ENCODE measurements around the gene DPF3.

Gene DPF3

DNA sequence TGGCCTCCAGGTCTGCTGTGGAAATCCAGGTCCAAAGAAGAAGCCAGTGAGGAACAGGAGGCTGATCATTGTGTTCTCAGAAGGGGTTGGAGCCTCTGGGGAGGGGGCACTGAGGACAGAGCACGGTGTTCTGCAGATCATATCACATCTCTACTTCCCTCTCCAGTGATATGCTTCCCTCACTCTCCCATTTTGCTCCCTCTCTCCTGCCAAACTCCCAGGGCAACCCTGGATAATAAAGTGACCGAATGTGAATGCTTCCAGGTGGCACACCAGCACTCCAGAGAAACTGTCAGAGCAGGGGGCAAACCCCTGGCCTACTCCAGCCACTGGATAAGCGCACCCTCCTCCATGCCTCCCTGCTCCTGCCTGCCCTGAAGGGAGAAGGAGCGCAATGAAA is 57.8 kb downstream of the DPF3 start:
- Histone ChIP-seq H4K91ac (ENCODE audit: low read depth, low read length) (no peak overlapping the region), H2BK120ac (ENCODE audit: insufficient read depth, low read length, poor library complexity) (no peak overlapping the region), H3K9me3 (ENCODE audit: insufficient read depth, low read depth, low read length) (no peaks in the 10 kb centered on the region), H3K79me2 (ENCODE audit: control insufficient read depth, insufficient read depth, low read length, poor library complexity) (no peaks in the 10 kb centered on the region), H3K23ac (ENCODE audit: low read length) (no peak overlapping the region), H3K4me1 (ENCODE audit: control insufficient read depth in 1 of 2, insufficient read depth in 2 of 2, low read length in 2 of 2) (peaks cover 4 to 5% of the 10 kb centered on the region in 2 experiments), H3K18ac (ENCODE audit: low read length) (no peak overlapping the region), H2BK12ac (ENCODE audit: low read length) (no peak overlapping the region), H3K36me3 (ENCODE audit: control insufficient read depth in 1 of 2, insufficient read depth in 2 of 2, low read length in 2 of 2) (no peaks in the 10 kb centered on the region), H2AFZ (ENCODE audit: insufficient read depth, low read length, poor library complexity) (no peak overlapping the region), H3K79me1 (ENCODE audit: low read length) (no peaks in the 10 kb centered on the region), H2AK5ac (ENCODE audit: low read length) (no peak overlapping the region), H3K9ac (ENCODE audit: low read length) (no peak overlapping the region), H3K27me3 (ENCODE audit: insufficient read depth, low read length) (no peaks in the 10 kb centered on the region), H3K27ac (ENCODE audit: low read depth, low read length) (no peak overlapping the region), H2BK5ac (ENCODE audit: low read depth, low read length, poor library complexity) (no peak overlapping the region), H3K4ac (ENCODE audit: low read depth, low read length) (no peak overlapping the region), H4K8ac (ENCODE audit: low read depth, low read length) (no peak overlapping the region), H3K4me3 (ENCODE audit: low read depth, low read length) (no peak overlapping the region), H4K12ac (ENCODE audit: low read depth, low read length) (no peak overlapping the region), H3K4me2 (ENCODE audit: low read length) (no peak overlapping the region), H3K14ac (ENCODE audit: low read length) (no peak overlapping the region)
- DNase-seq, result no peak
- WGBS (ENCODE audit: extremely low coverage, insufficient coverage, insufficient read length), result no CpG with 5 or more reads among the region's 4 CpGs

DNA sequence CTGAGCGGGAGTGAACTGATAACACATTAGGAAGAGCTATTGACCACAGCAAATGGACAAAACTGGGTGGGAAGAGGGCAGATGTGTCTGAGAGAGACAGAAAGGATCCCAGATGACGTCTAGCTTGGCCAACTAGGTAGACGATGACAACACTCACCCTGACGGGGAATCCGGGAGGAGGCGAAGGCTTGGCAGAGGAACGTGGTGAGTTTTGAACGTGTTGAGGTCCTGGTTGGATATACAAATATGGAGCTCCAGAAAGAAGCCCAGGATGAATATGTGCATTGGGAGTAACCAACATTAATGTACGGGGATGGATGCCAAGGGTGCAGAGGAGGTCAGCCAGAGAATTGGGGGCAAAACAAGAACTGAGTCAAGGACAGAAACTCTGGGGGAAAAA is 60.7 kb downstream of the DPF3 start:
- Histone ChIP-seq H4K8ac (ENCODE audit: low read depth, low read length) (no peak overlapping the region), H3K27ac (ENCODE audit: low read depth, low read length) (no peak overlapping the region), H3K4me3 (ENCODE audit: low read depth, low read length) (no peak overlapping the region), H2AFZ (ENCODE audit: insufficient read depth, low read length, poor library complexity) (no peak overlapping the region), H3K18ac (ENCODE audit: low read length) (no peak overlapping the region), H3K23ac (ENCODE audit: low read length) (no peak overlapping the region), H3K79me2 (ENCODE audit: control insufficient read depth, insufficient read depth, low read length, poor library complexity) (no peaks in the 10 kb centered on the region), H3K14ac (ENCODE audit: low read length) (no peak overlapping the region), H2BK120ac (ENCODE audit: insufficient read depth, low read length, poor library complexity) (no peak overlapping the region), H3K27me3 (ENCODE audit: insufficient read depth, low read length) (no peaks in the 10 kb centered on the region), H4K12ac (ENCODE audit: low read depth, low read length) (no peak overlapping the region), H3K4me2 (ENCODE audit: low read length) (no peak overlapping the region), H3K9ac (ENCODE audit: low read length) (no peak overlapping the region), H3K9me3 (ENCODE audit: insufficient read depth, low read depth, low read length) (no peaks in the 10 kb centered on the region), H3K4me1 (ENCODE audit: control insufficient read depth in 1 of 2, insufficient read depth in 2 of 2, low read length in 2 of 2) (peaks cover 4 to 5% of the 10 kb centered on the region in 2 experiments), H2BK5ac (ENCODE audit: low read depth, low read length, poor library complexity) (no peak overlapping the region), H3K79me1 (ENCODE audit: low read length) (no peaks in the 10 kb centered on the region), H2BK12ac (ENCODE audit: low read length) (no peak overlapping the region), H3K36me3 (ENCODE audit: control insufficient read depth in 1 of 2, insufficient read depth in 2 of 2, low read length in 2 of 2) (no peaks in the 10 kb centered on the region), H4K91ac (ENCODE audit: low read depth, low read length) (no peak overlapping the region), H2AK5ac (ENCODE audit: low read length) (no peak overlapping the region), H3K4ac (ENCODE audit: low read depth, low read length) (no peak overlapping the region)
- DNase-seq, result no peak
- WGBS (ENCODE audit: extremely low coverage, insufficient coverage, insufficient read length), result no CpG with 5 or more reads among the region's 9 CpGs

DNA sequence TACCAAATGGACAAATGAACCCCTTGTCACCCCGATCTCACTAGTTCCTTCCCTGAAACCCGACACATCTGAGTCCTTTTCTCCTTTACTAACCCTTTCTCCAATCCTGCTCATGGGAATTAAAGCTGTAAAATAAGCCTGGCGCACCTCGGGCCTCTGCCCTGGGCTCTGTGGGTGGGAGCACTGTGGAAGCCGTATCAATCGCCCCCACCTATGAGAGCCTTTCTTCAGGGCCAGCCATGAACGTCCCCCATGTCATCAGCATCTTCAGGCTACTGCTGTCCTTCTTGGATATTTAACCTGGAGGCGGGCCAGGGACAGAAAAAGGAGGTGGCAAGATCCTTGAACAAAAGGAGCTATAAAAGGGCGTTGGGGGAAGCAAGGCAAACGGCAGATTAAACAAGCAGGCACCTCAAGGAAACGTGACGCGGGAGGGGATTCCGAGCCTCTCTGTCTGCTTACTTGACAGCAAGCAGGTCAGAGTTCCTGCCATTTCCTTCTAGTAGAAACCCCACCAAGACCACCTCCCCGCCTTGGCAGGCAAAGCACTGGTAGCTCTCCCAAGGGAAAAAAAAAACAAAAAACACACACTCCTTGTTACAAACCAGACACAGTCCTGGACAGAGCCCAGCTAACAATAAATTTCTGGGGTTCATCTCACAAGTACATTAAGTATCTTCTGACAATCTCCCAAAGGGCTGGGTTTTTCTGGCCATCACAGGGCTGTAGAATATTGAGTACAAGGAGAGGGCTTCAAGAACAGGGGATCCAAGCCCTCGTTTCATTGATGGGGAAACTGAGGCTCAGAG is 62.9 kb downstream of the DPF3 start:
- Histone ChIP-seq H3K23ac (ENCODE audit: low read length) (no peak overlapping the region), H3K79me2 (ENCODE audit: control insufficient read depth, insufficient read depth, low read length, poor library complexity) (no peaks in the 10 kb centered on the region), H3K4me1 (ENCODE audit: control insufficient read depth in 1 of 2, insufficient read depth in 2 of 2, low read length in 2 of 2) (peaks cover 2% of the 10 kb centered on the region in 2 experiments), H3K14ac (ENCODE audit: low read length) (no peak overlapping the region), H3K4me2 (ENCODE audit: low read length) (no peak overlapping the region), H2BK120ac (ENCODE audit: insufficient read depth, low read length, poor library complexity) (no peak overlapping the region), H2AK5ac (ENCODE audit: low read length) (no peak overlapping the region), H4K12ac (ENCODE audit: low read depth, low read length) (no peak overlapping the region), H3K9me3 (ENCODE audit: insufficient read depth, low read depth, low read length) (no peaks in the 10 kb centered on the region), H3K27me3 (ENCODE audit: insufficient read depth, low read length) (no peaks in the 10 kb centered on the region), H3K9ac (ENCODE audit: low read length) (no peak overlapping the region), H3K4me3 (ENCODE audit: low read depth, low read length) (no peak overlapping the region), H3K4ac (ENCODE audit: low read depth, low read length) (no peak overlapping the region), H3K27ac (ENCODE audit: low read depth, low read length) (no peak overlapping the region), H2AFZ (ENCODE audit: insufficient read depth, low read length, poor library complexity) (no peak overlapping the region), H4K91ac (ENCODE audit: low read depth, low read length) (no peak overlapping the region), H3K18ac (ENCODE audit: low read length) (no peak overlapping the region), H3K36me3 (ENCODE audit: control insufficient read depth in 1 of 2, insufficient read depth in 2 of 2, low read length in 2 of 2) (no peaks in the 10 kb centered on the region), H2BK5ac (ENCODE audit: low read depth, low read length, poor library complexity) (no peak overlapping the region), H2BK12ac (ENCODE audit: low read length) (peak overlapping the region; percentile 24), H4K8ac (ENCODE audit: low read depth, low read length) (no peak overlapping the region), H3K79me1 (ENCODE audit: low read length) (no peaks in the 10 kb centered on the region)
- no peak for DNase-seq
- WGBS (ENCODE audit: extremely low coverage, insufficient coverage, insufficient read length), result no CpG with 5 or more reads among the region's 16 CpGs

DNA sequence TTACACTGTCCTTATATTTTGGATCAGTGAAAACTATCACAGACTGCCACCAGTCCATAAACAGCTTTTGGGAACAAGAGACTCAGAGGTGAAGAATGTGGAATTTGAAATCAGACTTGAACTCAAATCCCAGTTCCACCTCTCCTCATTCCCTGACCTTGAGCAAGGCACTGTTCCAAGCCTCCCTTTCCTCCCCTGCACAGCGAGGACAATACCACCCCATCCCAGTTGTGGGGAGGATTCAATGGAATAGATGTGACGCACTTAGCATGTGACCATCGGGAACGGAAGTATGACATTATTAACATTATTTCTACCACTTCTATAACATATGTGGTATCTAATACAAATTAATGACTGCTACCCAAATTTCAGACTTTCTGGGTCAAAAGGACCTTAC is 63.5 kb downstream of the DPF3 start:
- Histone ChIP-seq H3K4me1 (ENCODE audit: control insufficient read depth in 1 of 2, insufficient read depth in 2 of 2, low read length in 2 of 2) (peaks cover 0 to 2% of the 10 kb centered on the region in 2 experiments), H3K23ac (ENCODE audit: low read length) (no peak overlapping the region), H4K91ac (ENCODE audit: low read depth, low read length) (no peak overlapping the region), H2AFZ (ENCODE audit: insufficient read depth, low read length, poor library complexity) (no peak overlapping the region), H3K4ac (ENCODE audit: low read depth, low read length) (no peak overlapping the region), H3K4me3 (ENCODE audit: low read depth, low read length) (no peak overlapping the region), H3K79me2 (ENCODE audit: control insufficient read depth, insufficient read depth, low read length, poor library complexity) (no peaks in the 10 kb centered on the region), H2BK5ac (ENCODE audit: low read depth, low read length, poor library complexity) (no peak overlapping the region), H2AK5ac (ENCODE audit: low read length) (no peak overlapping the region), H3K4me2 (ENCODE audit: low read length) (no peak overlapping the region), H4K8ac (ENCODE audit: low read depth, low read length) (no peak overlapping the region), H4K12ac (ENCODE audit: low read depth, low read length) (no peak overlapping the region), H3K9ac (ENCODE audit: low read length) (no peak overlapping the region), H2BK12ac (ENCODE audit: low read length) (no peak overlapping the region), H3K27me3 (ENCODE audit: insufficient read depth, low read length) (no peaks in the 10 kb centered on the region), H3K79me1 (ENCODE audit: low read length) (no peaks in the 10 kb centered on the region), H3K18ac (ENCODE audit: low read length) (no peak overlapping the region), H2BK120ac (ENCODE audit: insufficient read depth, low read length, poor library complexity) (no peak overlapping the region), H3K27ac (ENCODE audit: low read depth, low read length) (no peak overlapping the region), H3K14ac (ENCODE audit: low read length) (no peak overlapping the region), H3K36me3 (ENCODE audit: control insufficient read depth in 1 of 2, insufficient read depth in 2 of 2, low read length in 2 of 2) (no peaks in the 10 kb centered on the region), H3K9me3 (ENCODE audit: insufficient read depth, low read depth, low read length) (no peaks in the 10 kb centered on the region)
- no CpG with 5 or more reads among the region's 4 CpGs for WGBS (ENCODE audit: extremely low coverage, insufficient coverage, insufficient read length)
- no peak for DNase-seq

Data from trophoblast cell (in vitro differentiated cells and primary cell).